Mesendoderm (in vitro differentiated cells): ENCODE data around the gene SPECC1L.
"Not testable (repeated sequence)": the region's sequence is repeated elsewhere in the genome, so short reads cannot be mapped to it uniquely, and the experiment has no call there.

ENCODE experiments used
- DNase-seq: peaks from one replicate; pipeline ENCODE4 v3.0.0; 2013
- H2AK5ac ChIP-seq: 2 replicates; pipeline ENCODE4 v1.6.1; 2013; ENCODE audit warnings: low read length, inconsistent platforms
- H2BK120ac ChIP-seq: 2 replicates; pipeline ENCODE4 v1.6.1; 2013; ENCODE audit warnings: low read depth, mild to moderate bottlenecking, low read length, moderate library complexity, mixed read lengths
- H2BK15ac ChIP-seq: replicated peaks from 2 replicates; pipeline ENCODE4 v1.6.1; 2013; ENCODE audit warnings: low read depth, mild to moderate bottlenecking, moderate library complexity
- H2BK5ac ChIP-seq: 2 replicates; pipeline ENCODE4 v1.6.1; 2013; ENCODE audit warnings: low read length, inconsistent platforms
- H3K18ac ChIP-seq: 2 replicates; pipeline ENCODE4 v1.6.1; 2013; ENCODE audit warnings: mild to moderate bottlenecking, low read length, mixed read lengths
- H3K23ac ChIP-seq: one replicate; pipeline ENCODE4 v1.6.1; 2013; ENCODE audit warnings: low read length
- H3K27ac ChIP-seq: 2 replicates; pipeline ENCODE4 v1.5.1; 2013; ENCODE audit warnings: low read depth, mild to moderate bottlenecking, inconsistent platforms, low read length, moderate library complexity
- H3K27me3 ChIP-seq: 2 replicates; pipeline ENCODE4 v1.6.1; 2013; ENCODE audit warnings: low read length, control low read depth, mild to moderate bottlenecking, inconsistent platforms; ENCODE audit not compliant: insufficient read depth, poor library complexity
- H3K36me3 ChIP-seq: 2 replicates; pipeline ENCODE4 v1.6.1; 2013; ENCODE audit warnings: low read length, inconsistent platforms; ENCODE audit not compliant: control insufficient read depth, insufficient read depth
- H3K4ac ChIP-seq: one replicate; pipeline ENCODE4 v1.6.1; 2013; ENCODE audit warnings: low read depth, mild to moderate bottlenecking, low read length, moderate library complexity
- H3K4me1 ChIP-seq: 2 replicates; pipeline ENCODE4 v1.6.1; 2013; ENCODE audit warnings: low read depth, low read length, inconsistent platforms; ENCODE audit not compliant: control insufficient read depth
- H3K4me2 ChIP-seq: 2 replicates; pipeline ENCODE4 v1.6.1; 2013; ENCODE audit warnings: low read length
- H3K4me3 ChIP-seq: 2 replicates; pipeline ENCODE4 v1.5.1; 2013; ENCODE audit warnings: mild to moderate bottlenecking, low read length
- H3K56ac ChIP-seq: one replicate; pipeline ENCODE4 v1.6.1; 2013; ENCODE audit warnings: low read length
- H3K79me1 ChIP-seq: 2 replicates; pipeline ENCODE4 v1.6.1; 2013; ENCODE audit warnings: low read length, inconsistent platforms
- H3K79me2 ChIP-seq: 2 replicates; pipeline ENCODE4 v1.6.1; 2013; ENCODE audit warnings: mild to moderate bottlenecking, low read length; ENCODE audit not compliant: control insufficient read depth, insufficient read depth
- H3K9ac ChIP-seq: 2 replicates; pipeline ENCODE4 v1.6.1; 2013; ENCODE audit warnings: low read length, inconsistent platforms
- H4K5ac ChIP-seq: one replicate; pipeline ENCODE4 v1.6.1; 2013; ENCODE audit warnings: low read length
- H4K8ac ChIP-seq: one replicate; pipeline ENCODE4 v1.6.1; 2013; ENCODE audit warnings: low read depth, mild to moderate bottlenecking, control low read depth, low read length, moderate library complexity
- WGBS: extraction: QIAGEN DNeasy Blood & Tissue Kit; methylation state at CpG from one replicate; pipeline ENCODE4 v1.1.7; 2013; ENCODE audit warnings: low lambda C conversion rate, missing lambda C conversion rate; ENCODE audit not compliant: insufficient coverage; ENCODE audit errors: extremely low coverage; 5-methylcytosine and 5-hydroxymethylcytosine counted together

The SPECC1L gene

DNA sequence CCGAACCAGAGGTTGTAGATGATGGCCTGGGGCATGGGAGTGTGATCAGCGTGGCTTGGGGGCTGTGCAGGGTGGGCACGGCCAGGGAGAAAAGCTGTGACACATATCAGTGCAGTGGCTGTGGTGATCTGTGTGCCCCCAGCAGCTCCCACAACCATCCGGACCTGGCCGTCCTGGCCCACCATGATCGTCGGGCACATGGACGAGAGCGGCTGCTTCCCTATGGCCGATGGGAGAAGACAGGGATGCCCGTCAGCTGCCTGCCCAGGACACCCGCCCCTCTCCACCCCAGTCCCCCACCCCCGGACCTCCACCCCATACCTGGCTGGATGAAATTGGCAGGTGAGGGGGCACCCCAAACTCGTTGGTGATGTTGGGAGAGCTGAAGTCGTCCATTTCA lies 22.0 kb upstream of the SPECC1L start:
- WGBS = no CpG with 5 or more reads among the region's 15 CpGs
- not testable (repeated sequence) for H4K5ac ChIP-seq, H3K4me1 ChIP-seq, H2BK5ac ChIP-seq, H3K79me1 ChIP-seq, H3K23ac ChIP-seq, H3K27me3 ChIP-seq, H2BK15ac ChIP-seq, H3K4me3 ChIP-seq, H4K8ac ChIP-seq, H3K9ac ChIP-seq, H3K36me3 ChIP-seq, H3K18ac ChIP-seq, DNase-seq, H2BK120ac ChIP-seq, H3K4me2 ChIP-seq, H3K56ac ChIP-seq, H3K79me2 ChIP-seq, H3K4ac ChIP-seq, H2AK5ac ChIP-seq, H3K27ac ChIP-seq

DNA sequence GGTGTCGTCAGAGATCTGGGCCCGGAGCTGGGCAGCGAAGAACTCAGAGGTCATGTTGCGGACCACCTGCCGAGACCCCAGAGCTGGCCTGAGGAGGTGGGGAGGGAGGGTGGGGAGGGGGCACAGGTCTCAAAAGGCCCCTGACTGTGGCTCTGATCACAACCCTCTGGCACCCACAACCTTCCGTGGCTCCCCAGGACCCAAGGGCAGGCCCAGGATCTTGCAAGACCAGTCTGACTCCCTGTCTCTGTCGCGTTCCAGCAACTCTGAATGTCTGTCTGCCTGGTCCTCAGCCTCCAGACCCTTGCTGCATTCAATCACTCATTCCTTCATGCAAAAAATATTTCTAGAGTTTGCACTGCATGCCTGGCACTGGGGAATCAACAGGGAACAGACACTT lies 21.2 kb upstream of the SPECC1L start:
- WGBS = no CpG with 5 or more reads among the region's 8 CpGs

DNA sequence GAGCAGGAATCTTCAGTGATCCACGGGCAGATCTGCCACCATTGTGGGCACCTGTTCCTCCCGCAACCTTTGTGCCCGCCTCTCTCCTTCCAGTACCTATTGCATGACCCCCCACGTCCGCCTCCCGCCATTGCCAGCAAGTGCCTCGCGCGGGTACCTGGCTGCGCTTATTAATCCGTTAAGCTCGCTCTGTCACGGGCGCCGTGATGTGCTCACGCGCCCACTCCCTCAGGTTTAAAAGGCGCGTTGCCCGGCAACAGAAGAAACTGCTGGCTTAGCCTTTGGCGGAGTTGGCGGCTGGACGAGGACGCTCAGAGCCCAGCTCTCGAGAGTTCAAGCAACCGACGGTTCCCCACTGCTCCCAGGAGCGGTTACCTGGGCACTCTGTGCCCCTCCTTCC lies 19.3 kb upstream of the SPECC1L start:
- not testable (repeated sequence) for H3K27me3 ChIP-seq, H2AK5ac ChIP-seq

More for the DNA sequence above, 21.2 kb upstream of the SPECC1L start:
- not testable (repeated sequence) for H2BK5ac ChIP-seq, H3K9ac ChIP-seq, H3K23ac ChIP-seq, DNase-seq, H3K4ac ChIP-seq, H3K79me2 ChIP-seq, H3K27me3 ChIP-seq, H3K4me3 ChIP-seq, H3K27ac ChIP-seq, H3K36me3 ChIP-seq, H4K8ac ChIP-seq, H3K4me2 ChIP-seq, H2BK120ac ChIP-seq, H3K18ac ChIP-seq, H3K4me1 ChIP-seq, H3K79me1 ChIP-seq, H2BK15ac ChIP-seq, H4K5ac ChIP-seq, H3K56ac ChIP-seq, H2AK5ac ChIP-seq

DNA sequence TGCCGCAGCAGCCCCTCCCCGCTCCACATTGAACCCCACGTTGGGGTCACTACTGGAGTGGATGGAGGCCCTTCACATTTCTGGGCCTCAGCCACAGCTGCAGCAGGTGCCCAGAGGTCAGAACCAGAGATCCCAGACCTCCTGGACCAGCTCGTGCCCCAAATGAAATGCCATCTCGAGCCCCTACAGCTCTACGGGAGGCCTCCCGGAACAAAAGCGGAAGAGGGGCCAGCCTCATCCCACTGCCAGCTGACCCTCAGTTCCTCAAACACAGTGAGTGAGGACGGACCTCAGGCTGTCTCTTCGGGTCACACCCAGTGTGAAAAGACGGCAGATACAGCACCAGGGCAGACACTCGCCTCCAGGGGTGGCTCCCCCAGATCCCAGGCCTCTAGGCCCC lies 17.5 kb upstream of the SPECC1L start:
- H3K27me3 ChIP-seq, H3K79me1 ChIP-seq, H3K4me2 ChIP-seq, H3K18ac ChIP-seq, H4K8ac ChIP-seq, H2BK120ac ChIP-seq, H2BK15ac ChIP-seq, H2AK5ac ChIP-seq, DNase-seq, H4K5ac ChIP-seq, H3K9ac ChIP-seq, H3K23ac ChIP-seq, H2BK5ac ChIP-seq, H3K4me1 ChIP-seq, H3K36me3 ChIP-seq, H3K56ac ChIP-seq, H3K4ac ChIP-seq, H3K79me2 ChIP-seq, H3K27ac ChIP-seq, H3K4me3 ChIP-seq: not testable (repeated sequence)
- no CpG with 5 or more reads among the region's 12 CpGs for WGBS

More for the DNA sequence above, 19.3 kb upstream of the SPECC1L start:
- H3K79me2 ChIP-seq, H2BK120ac ChIP-seq, H3K18ac ChIP-seq, H3K23ac ChIP-seq, H3K36me3 ChIP-seq, H3K27ac ChIP-seq, H3K79me1 ChIP-seq, H3K9ac ChIP-seq, H3K4me3 ChIP-seq, H2BK15ac ChIP-seq, H4K5ac ChIP-seq, DNase-seq, H2BK5ac ChIP-seq, H4K8ac ChIP-seq, H3K4ac ChIP-seq, H3K4me2 ChIP-seq, H3K4me1 ChIP-seq, H3K56ac ChIP-seq: not testable (repeated sequence)
- WGBS = no CpG with 5 or more reads among the region's 28 CpGs

DNA sequence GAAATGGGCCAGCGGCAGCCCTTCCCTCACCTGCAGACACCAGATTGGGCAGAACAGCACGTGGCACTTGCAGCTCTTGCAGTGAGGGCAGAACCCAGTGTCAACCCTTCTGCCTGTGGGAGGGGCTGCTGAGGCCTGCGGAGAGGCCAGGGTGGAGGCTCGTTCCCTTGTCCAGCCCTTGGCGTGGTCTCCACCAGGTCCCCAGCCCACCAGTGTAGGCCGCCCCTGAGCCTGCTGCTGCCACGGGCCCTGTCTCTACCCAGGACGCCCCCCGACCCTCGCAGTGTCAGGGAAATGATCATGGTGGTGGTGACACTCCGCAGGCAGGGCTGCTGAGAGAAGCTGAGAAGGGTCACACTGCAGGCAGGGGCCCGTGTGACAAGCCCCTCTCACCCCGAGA lies 14.5 kb upstream of the SPECC1L start:
- H3K4me1 ChIP-seq, H2AK5ac ChIP-seq, H3K9ac ChIP-seq, H3K4ac ChIP-seq, H3K36me3 ChIP-seq, H3K18ac ChIP-seq, H3K79me2 ChIP-seq, H2BK5ac ChIP-seq, H3K27ac ChIP-seq, H4K5ac ChIP-seq, H3K27me3 ChIP-seq, H2BK120ac ChIP-seq, H4K8ac ChIP-seq, H2BK15ac ChIP-seq, DNase-seq, H3K79me1 ChIP-seq, H3K4me2 ChIP-seq, H3K56ac ChIP-seq, H3K23ac ChIP-seq, H3K4me3 ChIP-seq: not testable (repeated sequence)
- no CpG with 5 or more reads among the region's 13 CpGs for WGBS

DNA sequence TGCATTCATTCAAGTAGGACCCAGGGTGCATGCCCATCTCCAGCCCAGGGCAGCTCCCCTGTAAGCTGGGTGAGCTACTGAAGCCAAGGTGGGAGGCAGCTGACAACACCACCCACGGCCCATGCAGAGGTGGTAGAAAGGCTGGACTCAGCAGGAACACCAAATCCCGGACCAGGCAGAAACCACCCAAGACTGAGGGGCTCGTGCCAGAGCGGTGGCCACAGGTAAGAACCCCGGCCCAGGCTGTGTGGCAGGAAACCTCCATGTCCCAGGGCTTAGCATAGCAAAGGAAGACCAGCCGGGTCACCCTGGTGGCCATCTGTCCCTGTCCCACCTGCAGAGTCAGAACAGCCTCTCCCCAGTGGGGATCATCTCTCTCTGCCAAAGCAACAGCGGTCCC lies 13.9 kb upstream of the SPECC1L start:
- H3K27ac ChIP-seq, H3K36me3 ChIP-seq, H2BK15ac ChIP-seq, H3K4me2 ChIP-seq, H4K8ac ChIP-seq, H3K4me3 ChIP-seq, H3K79me1 ChIP-seq, H3K4me1 ChIP-seq, H4K5ac ChIP-seq, H3K79me2 ChIP-seq, H3K18ac ChIP-seq, H3K9ac ChIP-seq, H3K23ac ChIP-seq, H3K27me3 ChIP-seq, H3K56ac ChIP-seq, H2BK120ac ChIP-seq, DNase-seq, H2BK5ac ChIP-seq, H3K4ac ChIP-seq, H2AK5ac ChIP-seq: not testable (repeated sequence)
- no CpG with 5 or more reads among the region's 7 CpGs for WGBS
